ENCODE measurements around the gene MEAK7.

The MEAK7 gene

GRCh38 chr16:84466692-84467091, 37.8 kb downstream of the MEAK7 start:
- DNase-seq (ENCODE audit: low spot score): no peak

GRCh38 chr16:84465154-84465553, 39.3 kb downstream of the MEAK7 start:
- DNase-seq (ENCODE audit: low spot score): no peak

DNA sequence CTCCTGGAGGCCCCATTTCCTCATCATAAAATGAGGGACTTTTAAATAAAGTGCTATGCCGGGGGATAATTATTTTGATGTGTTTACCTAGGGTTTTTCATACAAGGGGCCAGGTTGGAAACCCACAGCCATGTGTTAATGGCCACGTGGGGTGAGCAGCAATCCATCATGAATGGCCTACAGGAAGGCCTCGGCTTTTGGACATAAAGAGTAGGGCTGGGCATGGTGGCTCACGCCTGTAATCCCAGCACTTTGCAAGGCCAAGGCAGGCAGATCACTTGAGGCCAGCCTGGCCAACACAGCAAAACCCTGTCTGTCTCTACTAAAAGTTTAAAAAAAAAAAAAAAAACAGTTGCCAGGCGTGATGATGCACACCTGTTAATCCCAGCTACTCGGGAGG, 40.3 kb downstream of the MEAK7 start:
- DNase-seq (ENCODE audit: low spot score): no peak

DNA sequence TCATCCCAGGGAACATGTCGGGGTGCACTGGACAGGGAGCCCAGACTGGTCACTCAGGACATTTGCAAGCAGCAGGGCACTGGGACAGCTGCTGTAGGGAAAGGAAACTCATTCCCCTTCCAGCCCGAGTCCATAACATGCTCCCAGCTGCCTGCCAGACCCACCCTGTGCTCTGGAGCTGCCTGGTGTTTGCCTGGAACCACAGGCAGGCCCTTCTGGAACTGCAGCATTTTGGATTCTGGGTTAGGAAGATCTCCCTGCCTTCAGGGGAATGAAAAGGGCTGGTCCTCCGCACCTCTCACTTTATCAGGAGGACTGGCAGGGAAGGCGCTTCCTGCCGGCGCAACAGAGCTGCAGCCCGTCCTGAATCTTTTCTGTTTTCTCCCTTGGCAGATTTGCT, 41.2 kb downstream of the MEAK7 start:
- no peak for DNase-seq (ENCODE audit: low spot score)

- no peak for DNase-seq (ENCODE audit: low spot score)
These were observed 41.9 kb downstream of the MEAK7 start for GRCh38 chr16:84462296-84463210.

GRCh38 chr16:84461413-84462295, 42.8 kb downstream of the MEAK7 start:
- no peak for DNase-seq (ENCODE audit: low spot score)

DNA sequence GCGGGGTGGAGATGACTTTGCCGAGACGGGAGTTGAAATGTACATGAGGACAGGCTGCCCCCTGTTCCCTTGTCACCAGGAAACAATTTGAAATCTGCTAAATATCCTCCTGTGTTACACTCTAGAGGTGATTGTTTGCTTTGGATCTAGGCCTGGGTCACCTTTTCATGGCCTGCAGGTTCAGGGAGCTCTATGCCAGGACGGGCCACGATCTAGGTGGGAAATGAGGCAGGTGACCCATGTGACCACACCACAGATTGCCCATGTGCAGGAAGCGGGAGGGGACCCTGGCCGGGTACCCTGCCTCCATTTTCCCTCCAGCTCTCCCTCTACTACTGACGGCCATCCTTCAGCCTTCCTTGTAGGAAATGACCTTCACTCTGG, 43.4 kb downstream of the MEAK7 start:
- no peak for DNase-seq (ENCODE audit: low spot score)

DNA sequence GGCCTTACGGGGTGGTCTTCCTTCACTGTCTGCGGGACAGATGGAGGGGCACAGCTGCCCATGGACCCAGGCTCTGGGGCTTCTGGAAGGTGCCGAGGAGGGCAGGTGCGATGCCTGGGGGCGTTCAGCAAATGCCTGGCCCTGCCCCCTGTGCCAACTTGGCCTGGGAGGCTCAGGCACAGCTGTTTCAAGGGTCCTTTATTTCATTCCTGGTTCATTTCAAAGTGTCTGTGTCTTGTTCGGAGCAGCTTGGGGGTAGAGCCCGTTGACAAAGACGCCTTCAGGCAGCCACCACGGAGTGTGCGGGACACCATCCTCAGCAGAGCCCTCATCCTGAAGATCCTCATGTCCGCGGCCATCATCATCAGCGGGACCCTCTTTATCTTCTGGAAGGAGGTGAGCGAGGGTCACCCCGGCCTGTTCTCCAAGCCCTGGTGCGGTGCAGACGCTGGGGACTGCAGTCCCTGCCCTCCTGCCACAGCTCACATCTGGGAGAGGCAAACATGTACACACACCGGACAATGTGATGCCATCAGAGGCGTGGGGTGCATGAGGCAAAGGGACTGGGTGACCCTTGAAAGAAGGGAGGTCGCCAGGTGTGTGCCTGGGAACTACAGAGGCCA, 43.9 kb downstream of the MEAK7 start:
- DNase-seq (ENCODE audit: low spot score): no peak

DNA sequence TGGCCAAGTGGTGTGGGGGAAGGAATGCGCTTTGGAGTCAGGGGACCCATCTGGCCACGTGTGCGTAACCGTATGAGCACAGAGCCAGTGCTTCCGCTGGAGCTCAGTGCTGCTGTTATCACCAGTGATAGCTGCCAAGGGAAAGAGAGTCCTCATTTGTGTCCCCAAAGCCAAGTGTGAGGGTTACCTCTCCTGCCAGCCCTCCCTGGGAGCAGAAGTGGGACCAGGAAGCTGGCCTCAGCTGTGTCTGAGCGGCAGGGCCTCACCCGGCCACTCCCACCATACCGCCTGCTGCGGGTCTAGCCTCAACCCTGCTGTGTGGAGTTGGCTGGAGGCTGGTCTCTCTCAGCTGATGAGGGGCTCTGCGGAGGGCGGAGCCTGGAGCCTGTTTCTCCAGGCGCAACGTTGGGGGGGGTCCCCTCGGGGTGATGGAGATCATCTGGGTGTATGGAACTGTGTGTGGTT, 44.5 kb downstream of the MEAK7 start:
- no peak for DNase-seq (ENCODE audit: low spot score)

GRCh38 chr16:84459533-84459894, 44.9 kb downstream of the MEAK7 start:
- no peak for DNase-seq (ENCODE audit: low spot score)

GRCh38 chr16:84458606-84459532, 45.6 kb downstream of the MEAK7 start:
- no peak for DNase-seq (ENCODE audit: low spot score)

DNA sequence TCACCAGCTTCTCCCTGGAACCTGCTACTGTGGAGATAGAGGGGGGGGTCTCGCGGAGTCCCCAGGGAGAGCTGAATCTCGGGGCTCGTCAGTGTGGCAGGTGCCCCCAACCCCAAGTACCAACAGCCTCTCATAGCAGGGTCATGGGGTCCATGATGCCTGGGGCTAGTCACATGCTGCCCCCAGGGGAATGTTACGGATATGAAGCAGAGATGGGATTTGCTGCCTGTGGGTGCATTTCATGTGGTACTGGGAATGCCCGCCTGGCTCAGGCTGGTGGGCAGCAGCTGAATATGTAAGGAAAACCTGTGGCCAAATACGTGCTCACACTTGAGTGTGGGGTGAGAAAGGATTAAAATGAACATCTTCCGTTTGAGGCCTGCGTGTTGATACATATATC, 49.4 kb downstream of the MEAK7 start:
- DNase-seq (ENCODE audit: low spot score): no peak
